PFSK-1 (cell line): ENCODE results near the gene SLC6A11.

ENCODE experiments used
- POLR2AphosphoS5 ChIP-seq: IDR thresholded peaks from 2 replicates; pipeline ENCODE4 v1.6.1; 2012; ENCODE audit warnings: low read depth, mild to moderate bottlenecking, control low read depth, low read length, moderate library complexity
- TAF1 ChIP-seq: IDR thresholded peaks from 2 replicates; pipeline ENCODE4 v1.6.1; 2012; ENCODE audit warnings: low read length, control low read depth, borderline replicate concordance; ENCODE audit not compliant: insufficient read depth
- TF ChIP-seq, protein P1 (sequence below), 2 experiments: IDR thresholded peaks; 2 replicates each; pipeline versions ENCODE4 v1.6.1 to v1.8.0; 2011 to 2012; ENCODE audit warnings: low read depth in 2 of 2, low read length in 2 of 2, control low read depth in 1 of 2, inconsistent platforms in 1 of 2, mild to moderate bottlenecking in 1 of 2, moderate library complexity in 1 of 2; ENCODE audit not compliant: insufficient read depth in 1 of 2

GRCh38 chr3:10970306-10970960, 154.4 kb downstream of the SLC6A11 start:
- TF ChIP-seq POLR2AphosphoS5: no peak
- TF ChIP-seq TAF1: no peak
- TF ChIP-seq, protein P1, sequence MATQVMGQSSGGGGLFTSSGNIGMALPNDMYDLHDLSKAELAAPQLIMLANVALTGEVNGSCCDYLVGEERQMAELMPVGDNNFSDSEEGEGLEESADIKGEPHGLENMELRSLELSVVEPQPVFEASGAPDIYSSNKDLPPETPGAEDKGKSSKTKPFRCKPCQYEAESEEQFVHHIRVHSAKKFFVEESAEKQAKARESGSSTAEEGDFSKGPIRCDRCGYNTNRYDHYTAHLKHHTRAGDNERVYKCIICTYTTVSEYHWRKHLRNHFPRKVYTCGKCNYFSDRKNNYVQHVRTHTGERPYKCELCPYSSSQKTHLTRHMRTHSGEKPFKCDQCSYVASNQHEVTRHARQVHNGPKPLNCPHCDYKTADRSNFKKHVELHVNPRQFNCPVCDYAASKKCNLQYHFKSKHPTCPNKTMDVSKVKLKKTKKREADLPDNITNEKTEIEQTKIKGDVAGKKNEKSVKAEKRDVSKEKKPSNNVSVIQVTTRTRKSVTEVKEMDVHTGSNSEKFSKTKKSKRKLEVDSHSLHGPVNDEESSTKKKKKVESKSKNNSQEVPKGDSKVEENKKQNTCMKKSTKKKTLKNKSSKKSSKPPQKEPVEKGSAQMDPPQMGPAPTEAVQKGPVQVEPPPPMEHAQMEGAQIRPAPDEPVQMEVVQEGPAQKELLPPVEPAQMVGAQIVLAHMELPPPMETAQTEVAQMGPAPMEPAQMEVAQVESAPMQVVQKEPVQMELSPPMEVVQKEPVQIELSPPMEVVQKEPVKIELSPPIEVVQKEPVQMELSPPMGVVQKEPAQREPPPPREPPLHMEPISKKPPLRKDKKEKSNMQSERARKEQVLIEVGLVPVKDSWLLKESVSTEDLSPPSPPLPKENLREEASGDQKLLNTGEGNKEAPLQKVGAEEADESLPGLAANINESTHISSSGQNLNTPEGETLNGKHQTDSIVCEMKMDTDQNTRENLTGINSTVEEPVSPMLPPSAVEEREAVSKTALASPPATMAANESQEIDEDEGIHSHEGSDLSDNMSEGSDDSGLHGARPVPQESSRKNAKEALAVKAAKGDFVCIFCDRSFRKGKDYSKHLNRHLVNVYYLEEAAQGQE (IDR thresholded peaks at IDR 0.05; ENCODE audit: insufficient read depth in 1 of 2, low read depth in 2 of 2, low read length in 2 of 2): no peak
